H1 (cell line): ENCODE results near the gene CYTH1.

Experiments used
- CBX5 ChIP-seq: fragments of 300-800, 300-1000 bp; sonication (generic); IDR thresholded peaks from 2 replicates; pipeline ENCODE4 v1.7.1; 2016; ENCODE audit warnings: antibody characterized with exemption, low read length, low read depth
- POLR2A ChIP-seq, 2 experiments: IDR thresholded peaks; 1 replicate in 1 of 2; 2 replicates in 1 of 2; pipeline ENCODE4 v1.6.1; 2011; ENCODE audit warnings: low read depth in 2 of 2, low read length in 2 of 2, mild to moderate bottlenecking in 2 of 2; ENCODE audit errors: control extremely low read depth in 1 of 2
- POLR2AphosphoS5 ChIP-seq: IDR thresholded peaks from 2 replicates; pipeline ENCODE4 v1.6.1; 2011; ENCODE audit warnings: low read depth, low read length
- RAD21 ChIP-seq, 2 experiments: IDR thresholded peaks in 1 of 2; conservative IDR thresholded peaks in 1 of 2; 2 replicates each; pipeline ENCODE4 v1.6.1; 2011; ENCODE audit warnings: low read depth in 2 of 2, low read length in 2 of 2, improper control_type of control experiment in 1 of 2, inconsistent platforms in 1 of 2, mild to moderate bottlenecking in 1 of 2, moderate library complexity in 1 of 2
- SIN3A ChIP-seq, 2 experiments: IDR thresholded peaks in 1 of 2; conservative IDR thresholded peaks in 1 of 2; 2 replicates each; pipeline ENCODE4 v1.6.1; 2011 to 2012; ENCODE audit warnings: low read length in 2 of 2, improper control_type of control experiment in 1 of 2, low read depth in 1 of 2, mild to moderate bottlenecking in 1 of 2
- SP4 ChIP-seq: IDR thresholded peaks from 2 replicates; pipeline ENCODE4 v1.6.1; 2012; ENCODE audit warnings: low read length, inconsistent platforms
- TF ChIP-seq, protein P1 (sequence below), 3 experiments: IDR thresholded peaks; 1 replicate in 2 of 3; 2 replicates in 1 of 3; pipeline versions ENCODE4 v1.5.1 to v1.6.1; 2011; ENCODE audit warnings: low read length in 3 of 3, mild to moderate bottlenecking in 3 of 3, inconsistent platforms in 2 of 3, low read depth in 1 of 3, moderate library complexity in 1 of 3; ENCODE audit not compliant: insufficient read depth in 1 of 3; ENCODE audit errors: control extremely low read depth in 1 of 3

DNA sequence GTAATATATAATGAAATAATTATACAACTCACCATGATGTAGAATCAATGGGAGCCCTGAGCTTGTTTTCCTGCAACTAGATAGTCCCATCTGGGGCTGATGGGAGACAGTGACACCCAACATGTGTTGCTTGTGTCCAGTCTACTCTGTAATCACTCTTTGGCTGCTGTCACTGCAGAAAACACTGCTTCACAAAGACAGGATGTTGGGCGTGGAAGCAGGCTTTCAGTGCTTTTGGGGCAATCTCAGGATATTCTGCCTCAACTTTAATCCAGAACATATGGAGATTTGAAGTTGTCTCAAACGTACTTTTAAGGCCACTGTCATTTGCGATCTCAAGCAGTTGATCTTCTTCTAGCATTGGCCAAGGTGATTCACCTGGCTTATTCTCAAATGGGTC lies 94.9 kb downstream of the CYTH1 start:
- TF ChIP-seq POLR2A (IDR thresholded peaks at IDR 0.05; ENCODE audit: control extremely low read depth in 1 of 2, low read depth in 2 of 2, low read length in 2 of 2): no peak
- TF ChIP-seq, protein P1, sequence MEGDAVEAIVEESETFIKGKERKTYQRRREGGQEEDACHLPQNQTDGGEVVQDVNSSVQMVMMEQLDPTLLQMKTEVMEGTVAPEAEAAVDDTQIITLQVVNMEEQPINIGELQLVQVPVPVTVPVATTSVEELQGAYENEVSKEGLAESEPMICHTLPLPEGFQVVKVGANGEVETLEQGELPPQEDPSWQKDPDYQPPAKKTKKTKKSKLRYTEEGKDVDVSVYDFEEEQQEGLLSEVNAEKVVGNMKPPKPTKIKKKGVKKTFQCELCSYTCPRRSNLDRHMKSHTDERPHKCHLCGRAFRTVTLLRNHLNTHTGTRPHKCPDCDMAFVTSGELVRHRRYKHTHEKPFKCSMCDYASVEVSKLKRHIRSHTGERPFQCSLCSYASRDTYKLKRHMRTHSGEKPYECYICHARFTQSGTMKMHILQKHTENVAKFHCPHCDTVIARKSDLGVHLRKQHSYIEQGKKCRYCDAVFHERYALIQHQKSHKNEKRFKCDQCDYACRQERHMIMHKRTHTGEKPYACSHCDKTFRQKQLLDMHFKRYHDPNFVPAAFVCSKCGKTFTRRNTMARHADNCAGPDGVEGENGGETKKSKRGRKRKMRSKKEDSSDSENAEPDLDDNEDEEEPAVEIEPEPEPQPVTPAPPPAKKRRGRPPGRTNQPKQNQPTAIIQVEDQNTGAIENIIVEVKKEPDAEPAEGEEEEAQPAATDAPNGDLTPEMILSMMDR (IDR thresholded peaks at IDR 0.05; ENCODE audit: control extremely low read depth in 1 of 3, insufficient read depth in 1 of 3, low read depth in 1 of 3, low read length in 3 of 3): no peak
- no peak for TF ChIP-seq CBX5
- no peak for TF ChIP-seq SP4
- TF ChIP-seq RAD21 (IDR thresholded peaks at IDR 0.05 in 1 of 2, conservative IDR thresholded peaks at IDR 0.05 in 1 of 2; ENCODE audit: low read depth in 2 of 2, low read length in 2 of 2): no peak
- TF ChIP-seq POLR2AphosphoS5: no peak
- no peak for TF ChIP-seq SIN3A (conservative IDR thresholded peaks at IDR 0.05 in 1 of 2, IDR thresholded peaks at IDR 0.05 in 1 of 2; ENCODE audit: low read depth in 1 of 2, low read length in 2 of 2)
